ENCODE measurements around the gene NPEPL1.

DNA sequence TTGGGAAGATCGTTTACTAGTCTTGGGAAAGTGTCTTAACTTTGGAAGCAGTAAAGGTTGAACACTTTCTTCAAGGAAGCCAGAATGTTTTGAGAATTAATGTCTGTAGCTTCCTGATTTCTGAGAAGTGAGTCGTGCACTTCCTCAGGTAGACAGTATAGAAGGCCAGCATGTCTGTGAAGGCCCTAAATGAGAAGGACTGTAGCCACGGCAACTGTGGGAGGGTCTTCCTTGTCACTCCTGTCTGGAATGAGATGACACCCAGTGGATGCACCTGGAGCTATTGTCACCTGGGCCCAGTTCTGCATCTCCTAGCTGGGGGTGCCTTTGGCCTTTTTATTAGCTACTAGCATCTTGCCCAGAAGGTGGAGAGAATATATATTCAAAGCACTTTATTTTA lies 32.8 kb upstream of the NPEPL1 start:
- TF ChIP-seq, protein P1, sequence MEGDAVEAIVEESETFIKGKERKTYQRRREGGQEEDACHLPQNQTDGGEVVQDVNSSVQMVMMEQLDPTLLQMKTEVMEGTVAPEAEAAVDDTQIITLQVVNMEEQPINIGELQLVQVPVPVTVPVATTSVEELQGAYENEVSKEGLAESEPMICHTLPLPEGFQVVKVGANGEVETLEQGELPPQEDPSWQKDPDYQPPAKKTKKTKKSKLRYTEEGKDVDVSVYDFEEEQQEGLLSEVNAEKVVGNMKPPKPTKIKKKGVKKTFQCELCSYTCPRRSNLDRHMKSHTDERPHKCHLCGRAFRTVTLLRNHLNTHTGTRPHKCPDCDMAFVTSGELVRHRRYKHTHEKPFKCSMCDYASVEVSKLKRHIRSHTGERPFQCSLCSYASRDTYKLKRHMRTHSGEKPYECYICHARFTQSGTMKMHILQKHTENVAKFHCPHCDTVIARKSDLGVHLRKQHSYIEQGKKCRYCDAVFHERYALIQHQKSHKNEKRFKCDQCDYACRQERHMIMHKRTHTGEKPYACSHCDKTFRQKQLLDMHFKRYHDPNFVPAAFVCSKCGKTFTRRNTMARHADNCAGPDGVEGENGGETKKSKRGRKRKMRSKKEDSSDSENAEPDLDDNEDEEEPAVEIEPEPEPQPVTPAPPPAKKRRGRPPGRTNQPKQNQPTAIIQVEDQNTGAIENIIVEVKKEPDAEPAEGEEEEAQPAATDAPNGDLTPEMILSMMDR (IDR thresholded peaks at IDR 0.05) = no peak
- TF ChIP-seq POLR2A (IDR thresholded peaks at IDR 0.05) = no peak
